Caco-2 (cell line): ENCODE measurements around the gene LIG3. TPM values are rescaled to one million over a fixed set of nuclear protein-coding genes. Genes with fewer than 3 reads are reported as not detected.

Source experiments
- BruUV-seq: library from RNA; stranded (reverse); fragments of 400-500 nt; replicated peaks from 2 replicates; lab custom pipeline; 2021; lab: Mats Ljungman, UMichigan
- CTCF ChIA-PET: fragments of 300-600 bp; sonication (Branson Sonifier 250); formaldehyde crosslinking; loops from one replicate; lab custom pipeline; 2022; ENCODE audit warnings: antibody characterized with exemption; lab: Charles Lee
- POLR2A ChIA-PET: fragments of 300-600 bp; sonication (Branson Sonifier 250); formaldehyde crosslinking; loops from one replicate; lab custom pipeline; 2022; ENCODE audit warnings: antibody characterized with exemption; lab: Charles Lee
- DNase-seq, 2 experiments: peaks; one replicate each; pipeline versions ENCODE4 v3.0.0 to v3.0.0-alpha.2; 2020 to 2022
- H3K27me3 ChIP-seq: replicated peaks from 2 replicates; pipeline ENCODE4 v1.6.0; 2011; ENCODE audit warnings: low read length; ENCODE audit not compliant: control insufficient read depth, insufficient read depth
- H3K36me3 ChIP-seq: 2 replicates; pipeline ENCODE4 v1.5.1; 2011; ENCODE audit warnings: low read length; ENCODE audit not compliant: control insufficient read depth, insufficient read depth
- H3K4me1 ChIP-seq: fragments of 250-450 bp; sonication (Bioruptor Pico); 2 replicates; pipeline ENCODE4 v1.5.1; 2020; ENCODE audit warnings: mild to moderate bottlenecking
- H3K4me3 ChIP-seq: 2 replicates; pipeline ENCODE4 v1.5.1; 2011; ENCODE audit warnings: low read depth, mild to moderate bottlenecking, control low read depth, low read length
- H3K9me3 ChIP-seq: fragments of 250-450 bp; sonication (Bioruptor Pico); 2 replicates; pipeline ENCODE4 v1.5.1; 2020; ENCODE audit warnings: mild to moderate bottlenecking, moderate library complexity
- H3K27ac Mint-ChIP-seq: one replicate; pipeline ENCODE4 v1.8.0; 2022; ENCODE audit warnings: mixed read lengths; ENCODE audit not compliant: unreplicated experiment
- H3K27me3 Mint-ChIP-seq: one replicate; pipeline ENCODE4 v1.8.0; 2022; ENCODE audit warnings: mixed read lengths; ENCODE audit not compliant: insufficient read depth, unreplicated experiment
- H3K36me3 Mint-ChIP-seq: one replicate; pipeline ENCODE4 v1.8.0; 2022; ENCODE audit warnings: mild to moderate bottlenecking, mixed read lengths; ENCODE audit not compliant: insufficient read depth, unreplicated experiment
- H3K4me1 Mint-ChIP-seq: one replicate; pipeline ENCODE4 v1.8.0; 2022; ENCODE audit warnings: low read depth, mixed read lengths; ENCODE audit not compliant: unreplicated experiment
- H3K4me3 Mint-ChIP-seq: one replicate; pipeline ENCODE4 v1.8.0; 2022; ENCODE audit warnings: mild to moderate bottlenecking, moderate library complexity, mixed read lengths; ENCODE audit not compliant: unreplicated experiment
- H3K9me3 Mint-ChIP-seq: one replicate; pipeline ENCODE4 v1.8.0; 2022; ENCODE audit warnings: mixed read lengths; ENCODE audit not compliant: unreplicated experiment
- CTCF ChIP-seq, 2 experiments: fragments of 200-600 bp in 1 of 2; IDR thresholded peaks; 1 replicate in 1 of 2; 2 replicates in 1 of 2; pipeline versions ENCODE4 v1.5.1 to v1.8.0; 2011 to 2022; ENCODE audit warnings: antibody characterized with exemption in 1 of 2, control low read depth in 1 of 2, inconsistent platforms in 1 of 2, low read depth in 1 of 2, low read length in 1 of 2, mild to moderate bottlenecking in 1 of 2, moderate library complexity in 1 of 2; ENCODE audit not compliant: insufficient read depth in 1 of 2, severe bottlenecking in 1 of 2, unreplicated experiment in 1 of 2
- intact Hi-C: fragments of 100-400 bp; cut with micrococcal nuclease; formaldehyde crosslinking; loops from one replicate; pipeline ENCODE4 v1.10.0; 2022; ENCODE audit not compliant: unreplicated experiment
- total RNA-seq: library from RNA; stranded (reverse); gene quantifications from 2 replicates; pipeline ENCODE4 v1.2.3, GENCODE V29; 2022

LIG3 gene
- total RNA-seq, 1 experiment from 2014 or later = 49.9 TPM

DNA sequence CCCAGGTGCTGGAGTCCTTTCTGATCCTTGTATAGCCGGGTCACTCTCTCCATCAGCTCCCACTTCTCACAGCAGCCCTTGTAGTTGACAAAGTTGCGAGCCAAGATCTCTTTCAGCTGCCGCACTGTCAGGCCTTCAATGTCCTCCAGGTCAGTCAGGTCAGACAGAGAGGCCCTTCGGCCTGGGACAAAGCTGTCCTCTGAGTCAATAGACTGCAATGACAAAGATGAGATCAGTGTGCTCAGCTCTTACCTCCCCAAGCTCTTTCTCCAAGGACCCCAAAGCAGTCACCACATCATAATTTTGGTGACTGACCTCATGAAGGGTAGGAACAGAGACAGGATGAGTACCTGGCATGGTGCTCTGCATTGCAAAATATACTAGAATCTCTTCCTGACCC, 36.1 kb downstream of the LIG3 start:
- Mint-ChIP-seq H3K27ac (no peak overlapping the region), H3K36me3 (peaks cover 18% of the 10 kb centered on the region), H3K4me1 (no peaks in the 10 kb centered on the region), H3K9me3 (no peaks in the 10 kb centered on the region), H3K27me3 (no peaks in the 10 kb centered on the region), H3K4me3 (no peak overlapping the region)
- H3K9me3 ChIP-seq = no peaks in the 10 kb centered on the region
- no peak for DNase-seq
- intact Hi-C loops = no loop called here
- no peaks in the 10 kb centered on the region for H3K27me3 ChIP-seq
- POLR2A ChIA-PET = no interaction called here
- no peak overlapping the region for H3K4me3 ChIP-seq
- no TSS peak for BruUV-seq
- H3K36me3 ChIP-seq = peaks cover 4% of the 10 kb centered on the region
- TF ChIP-seq CTCF (IDR thresholded peaks at IDR 0.05; ENCODE audit: insufficient read depth in 1 of 2, low read depth in 1 of 2, low read length in 1 of 2, severe bottlenecking in 1 of 2, unreplicated experiment in 1 of 2) = no peak
- no peaks in the 10 kb centered on the region for H3K4me1 ChIP-seq
- CTCF ChIA-PET = no interaction called here

DNA sequence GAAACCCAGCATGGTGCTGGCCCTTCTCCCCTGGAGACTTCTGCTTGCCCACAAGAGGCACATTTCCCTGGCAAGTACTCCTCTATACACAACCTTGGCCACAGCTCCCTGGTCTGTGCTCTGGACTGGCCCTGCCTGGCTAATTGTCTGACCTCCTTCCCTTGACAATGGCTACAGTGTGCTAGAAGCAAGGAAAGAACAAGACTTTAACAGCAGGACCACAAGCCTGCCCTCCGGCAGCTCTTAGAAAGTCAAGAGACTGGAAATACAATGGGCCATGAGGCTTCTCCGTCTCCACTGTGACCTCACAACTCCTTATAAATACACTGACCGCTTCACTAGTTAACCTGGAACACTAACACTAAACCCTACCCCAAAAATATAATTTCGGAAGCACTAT, 36.7 kb downstream of the LIG3 start:
- no peaks in the 10 kb centered on the region for H3K9me3 Mint-ChIP-seq
- H3K9me3 ChIP-seq = no peaks in the 10 kb centered on the region
- intact Hi-C loops = no loop called here
- H3K4me3 ChIP-seq = no peak overlapping the region
- H3K27me3 Mint-ChIP-seq = no peaks in the 10 kb centered on the region
- ChIA-PET CTCF (no interaction called here), POLR2A (no interaction called here)
- no peaks in the 10 kb centered on the region for H3K4me1 Mint-ChIP-seq
- no peaks in the 10 kb centered on the region for H3K27me3 ChIP-seq
- no peak for TF ChIP-seq CTCF (IDR thresholded peaks at IDR 0.05; ENCODE audit: insufficient read depth in 1 of 2, low read depth in 1 of 2, low read length in 1 of 2, severe bottlenecking in 1 of 2, unreplicated experiment in 1 of 2)
- peaks cover 4% of the 10 kb centered on the region for H3K36me3 ChIP-seq
- no peak for DNase-seq
- no peaks in the 10 kb centered on the region for H3K4me1 ChIP-seq
- no peak overlapping the region for H3K4me3 Mint-ChIP-seq
- H3K27ac Mint-ChIP-seq = no peak overlapping the region
- H3K36me3 Mint-ChIP-seq = peaks cover 18% of the 10 kb centered on the region
- no TSS peak for BruUV-seq

- H3K4me1 Mint-ChIP-seq = no peaks in the 10 kb centered on the region
- Histone ChIP-seq H3K36me3 (peaks cover 4% of the 10 kb centered on the region), H3K9me3 (no peaks in the 10 kb centered on the region), H3K27me3 (no peaks in the 10 kb centered on the region), H3K4me1 (no peaks in the 10 kb centered on the region), H3K4me3 (no peak overlapping the region)
- no peak for TF ChIP-seq CTCF (IDR thresholded peaks at IDR 0.05; ENCODE audit: insufficient read depth in 1 of 2, low read depth in 1 of 2, low read length in 1 of 2, severe bottlenecking in 1 of 2, unreplicated experiment in 1 of 2)
- no TSS peak for BruUV-seq
- POLR2A ChIA-PET = interaction anchor here (0.9 kb wide), 1 partner anchor 45 kb away, joined by 7 read pairs; the partner anchor contains the start of gene RFFL
- H3K4me3 Mint-ChIP-seq = no peak overlapping the region
- H3K27me3 Mint-ChIP-seq = no peaks in the 10 kb centered on the region
- no peaks in the 10 kb centered on the region for H3K9me3 Mint-ChIP-seq
- H3K36me3 Mint-ChIP-seq = peaks cover 9% of the 10 kb centered on the region
- CTCF ChIA-PET = no interaction called here
- intact Hi-C loops = no loop called here
- DNase-seq = no peak
- no peak overlapping the region for H3K27ac Mint-ChIP-seq
Measured at GRCh38 chr17:35018814-35019213, 38.5 kb downstream of the LIG3 start.
